ENCODE measurements around the gene FBLN1.

DNA sequence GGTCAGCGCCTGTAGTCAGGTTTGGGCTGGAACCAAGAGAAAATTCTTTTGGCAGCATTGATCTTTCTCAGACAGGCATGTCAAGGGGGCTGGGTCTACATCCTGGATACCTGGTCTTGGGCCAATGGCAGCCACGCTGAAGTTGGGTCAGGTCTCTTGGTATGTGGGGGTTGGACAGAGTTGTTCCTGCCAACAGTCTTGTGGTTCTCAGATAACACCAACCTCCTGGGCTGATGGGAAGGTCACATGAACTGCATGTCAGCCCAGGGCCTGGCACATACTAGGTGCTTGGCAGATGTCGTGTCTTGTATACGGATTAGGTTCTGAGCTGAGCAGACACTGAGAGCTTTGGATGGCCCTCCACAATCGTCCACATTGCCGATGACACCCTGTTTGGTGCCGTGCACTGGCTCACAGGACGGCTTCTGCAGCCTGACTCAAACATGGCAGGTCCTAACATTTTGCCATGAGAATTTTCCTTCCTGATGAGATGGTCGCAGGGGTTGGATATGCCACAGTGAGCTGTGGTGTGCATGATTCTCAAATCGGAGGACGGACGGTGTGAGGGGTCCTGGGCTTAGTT is 42.0 kb downstream of the FBLN1 start:
- no peak for TF ChIP-seq CTCF (conservative IDR thresholded peaks at IDR 0.05; ENCODE audit: low read length)
- no peak for TF ChIP-seq EZH2phosphoT487 (IDR thresholded peaks at IDR 0.05; ENCODE audit: borderline replicate concordance)
